HG02885 (cell line): Measurements from ENCODE around the gene MUC5AC.
"Not testable (repeated sequence)": the region's sequence is repeated elsewhere in the genome, so short reads cannot be mapped to it uniquely, and the experiment has no call there.

Experiments
- ATAC-seq: cut with Tn5 transposase; IDR thresholded peaks from one replicate; pipeline ENCODE4 v1.9.1; 2021; ENCODE audit warnings: mild to moderate bottlenecking; ENCODE audit not compliant: unreplicated experiment, poor library complexity

Gene MUC5AC

DNA sequence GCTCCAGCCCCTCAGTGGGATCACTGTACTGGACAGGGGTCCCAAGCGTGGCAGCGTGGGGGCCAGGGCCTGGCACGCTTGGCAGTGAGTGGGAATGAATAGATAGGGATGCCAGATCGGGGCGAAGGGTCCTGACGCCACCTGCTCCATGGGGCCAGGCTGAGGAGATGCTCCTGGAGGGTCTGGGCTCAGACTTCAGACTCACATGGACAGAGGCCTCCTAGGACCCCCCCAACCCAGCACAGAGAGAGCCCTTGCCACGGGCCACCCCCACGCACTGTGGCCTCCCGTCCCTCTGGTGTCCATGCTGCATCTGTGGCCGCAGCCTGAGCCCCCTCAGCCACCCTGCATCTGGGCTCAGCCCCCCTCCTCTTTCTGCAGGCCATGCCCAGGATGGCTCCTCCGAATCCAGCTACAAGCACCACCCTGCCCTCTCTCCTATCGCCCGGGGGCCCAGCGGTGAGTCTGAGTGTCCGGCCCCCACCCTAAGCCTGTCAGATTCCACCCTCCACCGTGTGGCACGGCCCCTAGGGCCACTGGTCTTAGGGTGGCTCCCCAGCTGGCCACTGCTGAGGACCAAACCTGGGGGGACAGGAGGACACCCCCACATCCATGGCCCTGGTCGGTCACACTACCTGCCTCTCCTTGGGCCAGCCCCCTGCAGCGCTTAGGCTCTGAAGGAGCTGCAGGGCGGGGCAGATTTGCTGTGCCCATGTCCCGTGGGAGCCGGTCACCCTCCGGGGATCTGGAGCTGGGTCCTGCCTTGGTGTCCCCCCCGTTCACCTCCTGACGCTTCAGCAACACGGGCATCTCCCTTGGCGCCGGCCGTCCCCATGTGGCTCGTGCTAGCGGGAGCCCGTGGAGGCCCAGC, 2.7 kb downstream of the MUC5AC start:
- ATAC-seq, result no peak

DNA sequence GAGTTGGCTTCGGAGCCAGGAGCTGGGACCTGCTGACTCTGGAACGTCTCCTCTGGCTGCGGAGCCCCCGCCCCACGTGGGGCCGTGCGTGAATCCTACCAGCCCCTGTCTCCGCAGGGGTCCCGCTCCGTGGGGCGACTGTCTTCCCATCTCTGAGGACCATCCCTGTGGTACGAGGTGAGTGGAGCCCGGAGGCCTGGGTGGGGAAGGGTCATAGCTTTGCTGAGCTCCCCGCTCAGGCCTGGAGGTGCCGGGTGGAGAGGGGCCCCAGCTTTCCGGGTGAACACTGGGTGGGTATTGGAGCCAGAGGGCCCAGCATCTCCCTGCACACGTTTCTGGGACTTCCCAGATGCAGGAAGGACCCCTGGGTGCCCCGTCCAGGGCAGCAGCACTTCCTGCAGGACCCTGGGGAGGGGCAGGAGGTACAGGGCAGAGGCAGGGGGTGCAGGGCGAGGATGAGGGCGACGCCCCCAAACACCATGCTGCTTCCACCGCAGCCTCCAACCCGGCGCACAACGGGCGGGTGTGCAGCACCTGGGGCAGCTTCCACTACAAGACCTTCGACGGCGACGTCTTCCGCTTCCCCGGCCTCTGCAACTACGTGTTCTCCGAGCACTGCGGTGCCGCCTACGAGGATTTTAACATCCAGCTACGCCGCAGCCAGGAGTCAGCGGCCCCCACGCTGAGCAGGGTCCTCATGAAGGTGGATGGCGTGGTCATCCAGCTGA, 3.8 kb downstream of the MUC5AC start:
- ATAC-seq, result no peak

DNA sequence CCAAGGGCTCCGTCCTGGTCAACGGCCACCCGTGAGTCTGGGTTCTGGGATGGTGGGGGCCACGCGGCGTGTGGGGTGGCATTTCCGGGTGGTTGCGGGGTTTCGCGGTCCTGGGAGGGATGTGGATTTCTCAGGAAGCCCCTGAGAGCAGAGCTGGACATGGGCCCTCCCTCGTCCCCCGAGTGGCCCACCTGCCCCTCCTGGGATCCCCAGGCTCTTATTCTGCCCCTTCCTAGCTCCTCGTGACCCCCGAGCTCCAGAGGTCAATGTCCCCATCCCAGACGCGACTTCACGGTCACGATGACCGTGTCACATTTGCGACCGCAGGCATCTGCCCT, 4.4 kb downstream of the MUC5AC start:
- ATAC-seq, result no peak

- no peak for ATAC-seq
Observed at GRCh38 chr11:1162491-1163311, 4.9 kb downstream of the MUC5AC start.

DNA sequence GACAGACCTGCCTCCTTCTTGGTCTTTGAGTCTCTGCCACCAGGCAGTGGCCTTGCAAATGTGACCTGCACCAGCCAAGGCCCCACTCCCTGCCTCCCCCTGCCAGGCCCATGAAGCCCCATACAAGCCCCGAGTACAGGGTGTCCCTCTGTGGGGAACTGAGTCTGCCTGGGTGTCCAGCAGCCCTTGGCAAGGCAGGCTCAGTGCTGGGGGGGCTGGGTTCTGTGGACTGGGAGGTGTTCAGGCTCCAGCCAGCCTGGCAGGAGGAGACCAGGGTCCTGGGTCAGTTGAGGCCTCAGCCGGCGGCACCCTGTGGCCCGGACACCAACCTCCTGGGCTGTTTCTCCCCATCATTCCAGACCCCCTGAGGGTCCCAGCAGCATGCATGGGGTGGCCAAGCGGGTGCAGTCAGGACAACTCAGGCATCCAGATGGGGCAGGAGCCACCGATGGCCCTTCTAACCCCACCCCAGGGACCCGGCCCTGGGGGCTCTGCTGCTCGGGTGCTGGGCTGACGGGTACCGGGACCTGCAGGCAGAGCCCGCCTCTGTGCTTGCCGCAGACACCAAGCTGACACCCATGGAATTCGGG, 5.7 kb downstream of the MUC5AC start:
- ATAC-seq, result no peak

GRCh38 chr11:1163911-1164735, 6.4 kb downstream of the MUC5AC start:
- no peak for ATAC-seq

- ATAC-seq, result not testable (repeated sequence)
Observed at GRCh38 chr11:1164779-1165255, 7.1 kb downstream of the MUC5AC start.

DNA sequence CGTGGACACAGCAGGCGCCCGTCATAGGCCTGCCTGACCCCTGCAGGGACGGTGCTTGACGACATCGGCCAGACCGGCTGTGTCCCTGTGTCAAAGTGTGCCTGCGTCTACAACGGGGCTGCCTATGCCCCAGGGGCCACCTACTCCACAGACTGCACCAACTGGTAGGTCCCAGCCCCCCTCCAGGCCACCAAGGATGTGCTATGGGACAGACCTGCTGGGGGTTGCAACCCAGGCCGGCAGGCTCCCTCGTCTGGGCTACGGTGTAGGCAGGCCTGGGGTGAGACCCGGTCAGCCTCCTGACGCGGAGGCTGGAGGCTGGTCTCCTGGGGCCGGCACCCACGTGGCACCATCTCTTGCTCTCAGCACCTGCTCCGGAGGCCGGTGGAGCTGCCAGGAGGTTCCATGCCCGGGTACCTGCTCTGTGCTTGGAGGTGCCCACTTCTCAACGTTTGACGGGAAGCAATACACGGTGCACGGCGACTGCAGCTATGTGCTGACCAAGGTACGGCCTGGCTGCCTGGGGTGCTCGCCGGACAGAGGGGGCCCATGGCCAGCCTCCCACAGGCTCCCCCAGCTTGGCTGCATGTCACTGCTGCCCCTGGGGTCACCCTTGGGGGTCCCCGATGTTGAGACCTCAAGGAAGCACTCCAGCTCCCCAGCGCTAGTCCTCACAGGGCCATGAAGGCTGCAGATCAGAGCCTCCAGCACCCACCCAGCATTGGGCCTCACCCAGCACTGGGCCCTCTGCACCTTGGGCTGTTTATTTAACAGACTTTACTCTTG, 7.7 kb downstream of the MUC5AC start:
- ATAC-seq, result no peak

GRCh38 chr11:1167256-1167655, 9.5 kb downstream of the MUC5AC start:
- no peak for ATAC-seq

- ATAC-seq, result no peak
Observed at GRCh38 chr11:1167751-1168231, 10.0 kb downstream of the MUC5AC start.

- no peak for ATAC-seq
Observed at GRCh38 chr11:1168256-1168655, 10.5 kb downstream of the MUC5AC start.

GRCh38 chr11:1168721-1169161, 11.0 kb downstream of the MUC5AC start:
- ATAC-seq, result no peak

- no peak for ATAC-seq
Observed at GRCh38 chr11:1171223-1171984, 13.7 kb downstream of the MUC5AC start.

DNA sequence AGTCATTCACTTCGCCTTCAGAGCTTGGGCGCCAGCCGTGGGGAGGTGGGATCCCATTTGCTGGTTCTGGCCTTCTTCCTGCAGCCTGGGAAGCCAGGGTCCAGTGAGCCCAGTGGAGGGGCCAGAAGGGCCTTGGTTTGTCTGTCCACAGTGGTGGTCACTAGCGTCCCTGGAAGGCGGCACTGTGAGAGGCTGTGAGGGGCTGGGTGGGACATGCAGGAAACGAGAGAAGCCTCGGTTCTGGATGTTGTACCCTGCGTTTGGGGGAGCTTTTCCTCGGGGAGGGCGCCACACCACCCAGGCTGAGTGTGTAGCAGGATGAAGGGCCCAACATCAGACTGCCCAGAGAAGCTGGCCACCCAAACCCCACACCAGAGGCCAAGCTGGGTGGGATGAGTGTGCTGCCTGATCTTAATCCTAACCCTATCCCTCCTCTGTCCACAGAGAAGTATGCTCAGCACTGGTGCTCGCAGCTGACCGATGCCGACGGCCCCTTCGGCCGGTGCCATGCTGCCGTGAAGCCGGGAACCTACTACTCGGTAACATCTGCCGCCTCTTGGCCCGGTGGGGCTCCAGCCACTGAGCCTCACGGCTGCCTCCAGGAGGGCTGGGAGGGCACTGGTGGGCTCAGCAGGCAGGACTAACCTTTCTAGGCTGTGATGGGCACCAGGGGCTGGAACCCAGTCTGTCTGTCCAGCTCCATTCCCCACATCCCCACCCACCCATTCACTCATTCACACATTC, 14.4 kb downstream of the MUC5AC start:
- no peak for ATAC-seq

GRCh38 chr11:1172729-1173117, 15.0 kb downstream of the MUC5AC start:
- no peak for ATAC-seq

- not testable (repeated sequence) for ATAC-seq
Observed at GRCh38 chr11:1173396-1173795, 15.6 kb downstream of the MUC5AC start.
